NCI-H2227 treated with DMSO at 0.1 percent for 48 hours (cell line): ENCODE data around the gene P2RY12.

Source experiments
- DNase-seq: peaks from one replicate; lab custom pipeline; 2025; lab: John Stamatoyannopoulos, UW

The P2RY12 gene

GRCh38 chr3:151384741-151385174, at the start of gene P2RY12:
Gene P2RY12, minus strand, starts transcription at chr3:151384753. Its CDS starts 45,908 bp downstream, at chr3:151338845.
- no peak for DNase-seq

GRCh38 chr3:151432616-151433372, 48.2 kb upstream of the P2RY12 start:
- no peak for DNase-seq

- DNase-seq = no peak
Measured at GRCh38 chr3:151431940-151432339, 47.4 kb upstream of the P2RY12 start.

- DNase-seq = no peak
Measured at GRCh38 chr3:151430821-151431484, 46.4 kb upstream of the P2RY12 start.

- DNase-seq = no peak
Measured at GRCh38 chr3:151428386-151428785, 43.8 kb upstream of the P2RY12 start.

- DNase-seq = no peak
Measured at GRCh38 chr3:151426341-151426657, 41.7 kb upstream of the P2RY12 start.

- DNase-seq = no peak
Measured at GRCh38 chr3:151425627-151426340, 41.2 kb upstream of the P2RY12 start.

GRCh38 chr3:151423091-151423490, 38.5 kb upstream of the P2RY12 start:
- no peak for DNase-seq

- no peak for DNase-seq
Measured at GRCh38 chr3:151421938-151422337, 37.4 kb upstream of the P2RY12 start.

GRCh38 chr3:151419806-151420205, 35.3 kb upstream of the P2RY12 start:
- no peak for DNase-seq

- no peak for DNase-seq
Measured at GRCh38 chr3:151415289-151415688, 30.7 kb upstream of the P2RY12 start.

GRCh38 chr3:151412989-151413388, 28.4 kb upstream of the P2RY12 start:
- no peak for DNase-seq

- no peak for DNase-seq
Measured at GRCh38 chr3:151410891-151411559, 26.5 kb upstream of the P2RY12 start.

- DNase-seq = no peak
Measured at GRCh38 chr3:151407928-151408327, 23.4 kb upstream of the P2RY12 start.

GRCh38 chr3:151404316-151404715, 19.8 kb upstream of the P2RY12 start:
- no peak for DNase-seq

GRCh38 chr3:151403246-151403645, 18.7 kb upstream of the P2RY12 start:
- DNase-seq = no peak

- no peak for DNase-seq
Measured at GRCh38 chr3:151402349-151402748, 17.8 kb upstream of the P2RY12 start.

- no peak for DNase-seq
Measured at GRCh38 chr3:151400341-151400740, 15.8 kb upstream of the P2RY12 start.

GRCh38 chr3:151398895-151399294, 14.3 kb upstream of the P2RY12 start:
- no peak for DNase-seq

GRCh38 chr3:151395806-151396205, 11.3 kb upstream of the P2RY12 start:
- no peak for DNase-seq

- DNase-seq = no peak
Measured at GRCh38 chr3:151394611-151395010, 10.1 kb upstream of the P2RY12 start.

GRCh38 chr3:151393941-151394340, 9.4 kb upstream of the P2RY12 start:
- no peak for DNase-seq
